HG02759 (cell line): ENCODE results near the gene ZBTB48.
"Not testable (repeated sequence)": the region's sequence is repeated elsewhere in the genome, so short reads cannot be mapped to it uniquely, and the experiment has no call there.

ENCODE experiments used
- ATAC-seq: cut with Tn5 transposase; IDR thresholded peaks from one replicate; pipeline ENCODE4 v1.9.1; 2021; ENCODE audit warnings: mild to moderate bottlenecking, moderate library complexity; ENCODE audit not compliant: unreplicated experiment

Gene ZBTB48

DNA sequence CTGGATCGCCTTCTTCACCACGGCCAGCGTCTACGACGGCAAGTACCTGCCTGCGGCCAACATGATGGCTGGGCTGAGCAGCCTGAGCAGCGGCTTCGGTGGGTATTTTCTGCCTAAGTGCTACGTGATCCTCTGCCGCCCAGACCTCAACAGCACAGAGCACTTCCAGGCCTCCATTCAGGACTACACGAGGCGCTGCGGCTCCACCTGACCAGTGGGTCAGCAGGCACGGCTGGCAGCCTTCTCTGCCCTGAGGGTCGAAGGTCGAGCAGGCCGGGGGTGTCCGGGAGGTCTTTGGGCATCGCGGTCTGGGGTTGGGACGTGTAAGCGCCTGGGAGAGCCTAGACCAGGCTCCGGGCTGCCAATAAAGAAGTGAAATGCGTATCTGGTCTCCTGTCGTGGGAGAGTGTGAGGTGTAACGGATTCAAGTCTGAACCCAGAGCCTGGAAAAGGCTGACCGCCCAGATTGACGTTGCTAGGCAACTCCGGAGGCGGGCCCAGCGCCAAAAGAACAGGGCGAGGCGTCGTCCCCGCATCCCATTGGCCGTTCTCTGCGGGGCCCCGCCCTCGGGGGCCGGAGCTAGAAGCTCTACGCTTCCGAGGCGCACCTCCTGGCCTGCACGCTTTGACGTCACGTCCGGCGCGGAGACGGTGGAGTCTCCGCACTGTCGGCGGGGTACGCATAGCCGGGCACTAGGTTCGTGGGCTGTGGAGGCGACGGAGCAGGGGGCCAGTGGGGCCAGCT lies at the start of gene ZBTB48:
Gene ZBTB48, plus strand, starts transcription at position 621 of the 745 bp plus-strand sequence. CDS start 616 bp downstream, outside the sequence.
- peak; percentile 96 for ATAC-seq

DNA sequence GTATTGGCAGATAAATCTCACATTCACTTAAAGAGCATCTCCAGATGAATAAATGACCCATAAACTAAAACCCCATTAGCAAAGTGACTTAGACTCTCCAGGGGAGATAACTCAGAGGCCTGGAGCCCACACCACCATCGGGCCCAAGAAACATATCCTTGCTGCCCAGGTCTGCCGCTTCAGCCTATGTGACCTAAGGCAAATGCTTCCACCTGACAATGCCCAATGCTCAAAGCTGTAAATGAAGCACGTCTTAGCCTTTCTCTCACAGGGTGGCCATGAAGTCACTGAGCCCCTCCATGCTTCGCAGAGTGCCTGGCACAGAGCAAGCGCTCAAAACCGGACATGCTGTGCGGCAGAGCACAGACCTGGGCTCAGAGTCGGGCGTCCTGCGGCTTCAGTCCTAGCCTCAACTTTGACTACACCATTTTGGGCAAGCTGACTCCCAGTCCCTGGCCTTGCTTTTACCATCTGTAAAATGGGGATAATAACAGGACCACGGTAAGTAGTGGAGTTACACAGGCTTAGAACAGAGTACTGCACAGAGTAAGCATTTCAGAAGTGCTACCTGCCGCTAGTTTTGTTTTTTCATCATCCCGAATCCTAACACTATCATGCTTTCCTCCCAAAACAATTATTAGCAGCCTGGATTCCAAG lies 49.2 kb upstream of the ZBTB48 start:
- ATAC-seq: no peak

DNA sequence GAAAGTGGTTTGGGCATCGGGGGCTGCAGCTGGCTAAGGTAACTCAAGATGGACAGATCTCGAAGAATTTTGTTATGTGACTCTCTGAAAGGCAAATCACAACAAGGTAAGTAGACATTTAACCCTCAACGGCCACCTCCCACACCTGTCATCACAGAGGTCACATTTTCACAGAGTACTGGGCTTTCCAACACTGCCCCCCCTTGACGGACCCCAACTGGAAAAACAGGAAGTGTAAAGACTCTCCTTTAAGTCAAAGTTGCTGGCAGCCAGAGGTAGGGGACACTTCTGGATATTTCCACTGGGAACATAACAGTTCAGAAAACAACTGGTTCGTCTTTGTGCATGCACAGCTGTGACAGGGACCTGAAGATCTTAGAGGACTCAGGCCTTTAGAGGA lies 47.8 kb upstream of the ZBTB48 start:
- ATAC-seq: no peak

DNA sequence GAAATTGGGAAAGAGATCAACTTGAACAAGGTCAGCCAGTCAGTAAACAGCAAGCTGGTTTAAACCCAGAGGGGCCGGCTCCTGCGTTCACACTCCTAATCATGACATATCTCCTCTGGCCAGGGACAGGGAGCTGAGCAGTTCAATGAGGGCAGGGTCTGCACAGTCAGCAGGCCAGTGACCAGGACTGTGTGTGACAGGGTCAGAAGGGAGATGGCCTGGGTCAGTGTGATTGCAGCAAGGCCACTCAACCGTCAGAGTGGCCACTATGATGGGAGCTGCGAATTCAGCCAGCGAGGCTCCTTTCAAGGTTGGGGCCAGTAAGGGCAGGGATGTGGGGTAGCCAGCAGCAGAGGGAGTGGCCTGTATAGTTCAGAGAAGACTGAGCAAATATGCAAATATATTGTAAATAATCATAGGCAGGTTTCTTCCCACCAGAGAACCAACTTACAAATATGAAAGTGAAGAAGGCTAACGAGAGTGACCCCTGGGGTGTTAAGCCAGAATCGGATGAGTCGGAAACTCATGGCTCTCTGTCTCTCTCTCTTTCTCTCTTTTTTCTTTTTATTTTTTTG lies 45.5 kb upstream of the ZBTB48 start:
- no peak for ATAC-seq

DNA sequence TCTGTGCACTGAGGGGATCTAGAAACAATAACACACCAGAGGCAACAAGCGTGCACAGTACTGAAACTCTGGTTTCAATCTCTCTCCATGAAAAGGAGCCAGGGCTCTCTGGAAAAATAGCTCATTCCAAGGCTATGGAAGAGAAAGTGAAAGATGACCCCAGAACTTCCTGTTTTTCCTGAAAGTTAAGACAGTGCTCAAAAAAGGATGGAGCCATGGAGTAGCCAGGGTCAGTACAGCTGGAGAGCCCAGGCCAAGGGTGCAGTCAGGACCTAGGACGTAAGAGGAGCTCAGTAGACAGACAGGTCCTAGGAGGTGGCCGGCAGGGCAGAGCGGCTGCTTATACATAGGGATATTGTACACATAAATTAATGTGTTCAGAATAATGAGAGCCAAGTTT lies 44.6 kb upstream of the ZBTB48 start:
- ATAC-seq: no peak

DNA sequence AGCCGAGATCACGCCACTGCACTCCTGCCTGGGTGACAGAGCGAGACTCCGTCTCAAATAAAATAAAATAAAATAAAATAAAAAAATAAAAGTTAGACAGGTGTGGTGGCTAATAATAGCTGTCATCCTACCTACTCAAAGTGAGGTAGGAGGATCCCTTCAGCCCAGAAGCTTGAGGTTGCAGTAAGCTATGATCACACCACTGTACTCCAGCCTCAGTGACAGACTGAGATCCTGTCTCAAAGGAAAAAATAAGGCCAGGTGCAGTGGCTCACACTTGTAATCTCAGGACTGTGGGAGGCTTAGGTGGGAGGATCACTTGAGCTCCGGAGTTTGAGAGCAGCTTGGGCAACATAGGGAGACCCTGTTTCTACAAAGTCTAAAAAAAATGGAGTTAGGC lies 43.5 kb upstream of the ZBTB48 start:
- no peak for ATAC-seq

DNA sequence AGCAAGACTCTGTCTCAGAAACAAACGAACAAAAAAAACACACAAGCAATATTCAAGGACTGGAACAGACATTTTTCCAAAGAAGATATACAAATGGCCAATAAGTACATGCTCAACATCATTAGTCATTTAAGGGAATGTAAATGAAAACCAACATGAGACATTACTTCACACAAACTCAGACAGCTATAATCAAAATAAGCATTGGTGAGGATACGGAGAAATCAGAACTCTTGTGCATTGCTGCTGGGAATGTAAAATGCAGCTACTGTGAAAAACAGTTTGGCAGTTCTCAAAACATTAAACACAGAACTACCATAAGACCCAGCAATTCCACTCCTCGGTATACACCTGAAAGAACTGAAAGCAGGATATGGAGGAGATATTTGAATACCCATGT lies 40.8 kb upstream of the ZBTB48 start:
- ATAC-seq: no peak

DNA sequence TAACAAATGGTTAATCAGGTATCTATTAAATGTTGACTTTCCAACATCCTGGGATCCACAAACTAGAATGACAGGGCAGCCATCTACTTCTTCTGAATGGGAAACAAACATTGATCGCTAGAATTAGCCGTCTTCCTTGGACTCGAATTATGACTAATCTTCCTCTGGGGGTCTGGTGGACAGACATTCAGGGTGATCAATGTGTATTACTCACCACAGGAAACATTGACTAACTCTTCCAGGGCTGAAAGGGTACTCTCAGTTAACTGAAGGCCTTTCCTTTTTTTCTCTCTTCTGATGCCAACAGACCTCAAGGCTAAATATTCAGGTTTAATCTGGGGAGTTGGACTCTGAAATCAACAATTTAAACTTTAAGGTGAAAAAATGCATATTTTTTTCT lies 35.0 kb upstream of the ZBTB48 start:
- no peak for ATAC-seq

DNA sequence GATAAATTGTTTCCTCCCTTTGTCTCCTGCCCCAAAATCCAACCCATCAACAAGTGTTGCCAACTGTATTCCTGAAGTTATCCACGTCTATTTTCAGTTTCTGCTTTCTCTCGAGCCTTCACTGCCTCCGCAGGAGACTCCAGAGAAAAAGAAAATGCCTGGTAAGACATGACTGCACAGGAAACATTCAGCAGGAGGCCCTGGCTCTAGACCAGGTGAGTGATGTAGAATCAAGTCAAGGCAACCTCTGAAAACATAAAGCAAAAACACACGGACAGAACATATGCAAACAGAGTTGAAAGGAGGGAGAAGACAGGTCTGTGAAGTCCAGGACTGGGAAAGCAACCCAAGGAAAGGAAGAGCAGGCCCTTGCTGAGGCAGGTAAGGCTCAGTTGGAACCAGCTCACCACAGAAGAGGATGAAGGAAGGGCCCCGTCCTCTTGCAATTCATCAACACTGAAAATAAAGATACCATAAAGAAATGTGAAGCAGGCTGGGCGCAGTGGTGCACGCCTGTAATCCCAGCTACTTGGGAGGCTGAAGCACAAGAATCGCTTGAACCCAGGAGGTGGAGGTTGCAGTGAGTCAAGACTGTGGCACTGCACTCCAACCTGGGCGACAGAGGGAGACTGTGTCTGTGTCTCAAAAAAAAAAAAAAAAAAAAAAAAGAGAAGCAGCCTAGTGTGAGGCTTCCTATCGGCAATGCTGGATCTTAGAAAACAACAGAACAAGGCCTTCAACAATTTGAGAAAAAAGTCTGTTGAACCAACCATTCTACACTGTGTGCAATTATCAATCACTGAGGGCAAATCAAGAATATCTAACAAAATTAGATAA lies 34.3 kb upstream of the ZBTB48 start:
- no peak for ATAC-seq

DNA sequence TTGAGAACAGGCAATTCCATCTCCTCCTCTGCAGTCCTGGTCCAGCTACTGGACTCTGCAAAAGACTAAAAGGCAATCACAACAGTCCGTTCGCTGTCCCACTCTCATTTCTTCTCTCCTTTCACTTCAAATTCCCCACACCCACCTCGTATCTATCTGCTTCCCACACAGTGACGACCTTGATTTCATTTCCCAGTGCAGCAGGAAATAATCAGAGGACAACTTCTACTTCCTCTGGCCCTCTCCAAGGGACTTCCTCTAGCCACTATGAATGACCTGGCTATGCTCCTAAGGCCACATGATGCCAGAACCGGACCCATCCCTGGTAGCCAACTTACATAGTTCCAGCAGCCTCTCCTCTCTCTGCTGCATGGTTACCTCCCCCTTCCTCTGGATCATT lies 33.5 kb upstream of the ZBTB48 start:
- no peak for ATAC-seq

DNA sequence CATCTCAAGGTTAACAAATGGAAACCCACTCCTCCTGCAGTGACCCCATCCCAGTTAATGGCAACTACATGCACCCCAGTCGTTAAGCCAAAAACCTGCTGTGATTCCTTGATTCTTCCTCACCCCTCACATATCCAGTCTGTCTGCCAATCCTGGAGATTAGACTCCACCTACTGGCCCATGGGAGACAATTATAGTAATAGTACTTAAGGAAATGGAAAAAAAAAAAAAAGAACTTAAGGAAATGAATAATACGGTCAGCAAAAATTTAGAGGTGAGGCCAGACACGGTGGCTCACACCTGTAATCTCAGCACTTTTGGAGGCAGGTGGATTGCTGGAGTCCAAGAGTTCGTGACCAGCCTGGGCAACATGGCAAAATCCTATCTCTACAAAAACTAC lies 32.5 kb upstream of the ZBTB48 start:
- ATAC-seq: no peak

DNA sequence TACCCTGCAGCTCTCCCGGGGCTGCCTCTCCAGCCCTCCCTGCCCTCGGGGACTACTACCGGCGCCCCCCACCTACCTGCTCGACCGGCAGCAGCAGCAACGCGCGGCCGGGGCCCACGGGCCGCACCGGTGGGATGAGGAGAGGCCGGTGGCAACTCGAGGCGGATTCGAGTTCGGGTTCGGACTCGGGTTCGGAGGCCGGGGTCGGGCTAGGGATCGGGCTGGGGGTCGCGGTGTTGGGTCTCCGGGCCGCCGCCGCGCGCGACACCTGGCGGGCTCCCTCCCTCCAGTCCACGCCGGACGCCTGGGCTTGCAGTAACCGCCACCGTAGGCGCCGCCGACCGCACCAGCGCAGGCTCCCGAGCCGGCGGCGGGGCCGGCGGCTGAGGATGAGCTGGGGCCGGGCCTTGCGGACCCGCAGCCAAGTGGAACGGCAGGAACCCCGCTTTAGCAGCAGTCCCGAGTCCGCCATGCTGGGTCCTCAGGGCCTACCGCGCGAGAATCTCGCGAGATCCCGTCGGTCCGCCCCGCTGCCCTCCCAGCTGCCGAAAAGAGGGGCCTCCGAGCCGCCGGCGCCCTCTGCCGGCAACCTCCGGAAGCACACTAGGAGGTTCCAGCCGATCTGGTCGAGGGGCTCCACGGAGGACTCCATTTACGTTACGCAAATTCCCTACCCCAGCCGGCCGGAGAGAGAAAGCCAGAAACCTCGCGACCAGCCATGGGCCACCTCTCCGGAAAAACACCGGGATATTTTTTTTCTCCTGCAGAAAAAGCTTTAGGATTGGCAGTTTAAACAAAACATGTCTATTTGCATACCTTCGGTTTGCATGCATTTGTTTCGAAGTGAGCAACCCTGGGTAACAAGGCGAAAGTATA lies 25.5 kb upstream of the ZBTB48 start, which contains the start of gene NOL9:
Gene NOL9, minus strand, starts transcription at position 483 of the 876 bp plus-strand sequence. Its CDS starts 11 bp downstream, at position 472.
- ATAC-seq: peak; percentile 94

DNA sequence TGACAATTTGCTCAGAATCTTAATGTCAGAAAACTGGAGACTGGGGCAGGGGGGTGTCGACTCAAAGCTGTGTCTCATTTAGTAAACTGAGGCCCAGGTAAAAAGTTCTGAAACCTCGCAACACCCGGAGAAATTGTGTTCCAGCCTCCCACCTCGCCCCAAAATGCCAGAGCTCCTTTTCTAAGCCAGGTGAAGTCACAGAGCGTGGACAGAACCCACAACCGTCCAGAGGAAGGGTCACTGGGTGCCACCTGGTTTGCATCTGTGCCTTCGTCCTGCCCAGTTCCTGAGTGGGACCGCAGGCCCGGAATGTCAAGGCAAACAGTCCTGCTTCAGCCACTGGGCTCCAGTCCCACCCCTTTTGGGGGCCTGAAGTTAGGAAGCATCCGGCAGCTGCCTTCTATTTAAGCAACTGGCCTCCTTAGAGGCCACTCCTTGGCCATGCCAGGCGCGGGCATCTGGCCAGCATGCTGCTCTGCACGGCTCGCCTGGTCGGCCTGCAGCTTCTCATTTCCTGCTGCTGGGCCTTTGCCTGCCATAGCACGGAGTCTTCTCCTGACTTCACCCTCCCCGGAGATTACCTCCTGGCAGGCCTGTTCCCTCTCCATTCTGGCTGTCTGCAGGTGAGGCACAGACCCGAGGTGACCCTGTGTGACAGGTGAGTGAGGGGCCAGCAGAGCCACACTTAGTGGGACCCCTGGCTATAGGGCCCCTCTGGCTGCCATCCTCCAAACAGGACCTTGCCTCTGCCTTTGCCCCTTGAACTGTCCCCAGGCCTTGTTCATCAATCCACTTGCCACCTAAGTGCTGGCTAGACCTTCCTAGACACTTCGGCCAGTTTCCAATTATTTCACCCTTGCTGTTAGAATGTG lies 24.7 kb upstream of the ZBTB48 start, which contains the start of gene TAS1R1:
Gene TAS1R1, plus strand, starts transcription at position 401 of the 872 bp plus-strand sequence. Its CDS starts 67 bp downstream, at position 468.
- ATAC-seq: no peak

DNA sequence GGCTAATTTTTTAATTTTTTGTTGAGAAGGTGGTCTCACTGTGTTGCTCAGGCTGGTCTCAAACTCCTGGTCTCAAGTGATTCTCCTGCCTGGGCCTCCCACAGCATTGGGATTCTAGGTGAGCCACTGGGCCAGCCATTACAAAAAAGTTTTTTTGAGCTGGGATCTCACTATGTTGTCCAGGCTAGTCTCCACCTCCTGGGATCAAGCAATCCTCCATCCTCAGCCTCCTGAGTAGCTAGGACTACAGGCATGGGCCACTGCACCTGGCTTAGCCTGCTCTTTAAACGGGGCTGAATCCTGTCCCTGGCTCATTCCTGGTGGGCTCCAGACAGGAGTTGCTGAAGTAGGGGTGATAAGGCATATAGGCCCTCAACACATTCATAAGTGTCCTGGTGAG lies 22.2 kb upstream of the ZBTB48 start:
- ATAC-seq: no peak

DNA sequence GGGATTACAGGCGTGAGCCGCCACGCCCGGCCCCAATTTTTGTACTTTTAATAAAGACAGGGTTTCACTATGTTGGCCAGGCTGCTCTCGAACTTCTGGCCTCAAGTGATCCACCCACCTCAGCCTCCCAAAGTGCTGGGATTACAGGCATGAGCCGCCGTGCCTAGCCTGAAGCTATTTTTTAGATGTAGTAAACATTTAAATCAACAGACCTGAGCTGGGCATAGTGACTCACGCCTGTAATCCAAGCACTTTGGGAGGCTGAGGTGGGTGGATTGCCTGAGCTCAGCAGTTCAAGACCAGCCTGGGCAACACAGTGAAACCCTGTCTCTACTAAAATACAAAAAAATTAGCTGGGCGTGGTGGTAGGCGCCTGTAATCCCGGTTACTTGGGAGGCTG lies 20.6 kb upstream of the ZBTB48 start:
- ATAC-seq: not testable (repeated sequence)

DNA sequence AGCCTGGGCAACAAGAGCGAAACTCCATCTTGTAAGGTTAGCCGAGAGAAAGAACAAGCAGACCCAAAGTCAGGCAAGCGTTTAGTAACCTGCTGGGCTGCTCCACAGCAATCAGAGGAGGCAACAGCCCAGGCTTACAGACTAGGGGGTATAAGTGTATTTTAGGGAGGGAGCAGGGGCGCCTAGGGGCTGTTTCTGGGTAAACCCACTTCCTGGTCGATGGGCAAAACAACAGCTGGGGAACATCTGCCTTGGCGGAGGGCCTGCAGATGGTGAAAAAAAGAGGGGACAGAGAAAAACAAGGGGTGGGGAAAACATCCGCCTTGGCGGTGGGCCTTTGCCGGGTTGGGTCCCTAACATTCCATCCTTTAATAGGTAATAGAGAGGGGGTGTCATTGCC lies 19.5 kb upstream of the ZBTB48 start:
- ATAC-seq: no peak

DNA sequence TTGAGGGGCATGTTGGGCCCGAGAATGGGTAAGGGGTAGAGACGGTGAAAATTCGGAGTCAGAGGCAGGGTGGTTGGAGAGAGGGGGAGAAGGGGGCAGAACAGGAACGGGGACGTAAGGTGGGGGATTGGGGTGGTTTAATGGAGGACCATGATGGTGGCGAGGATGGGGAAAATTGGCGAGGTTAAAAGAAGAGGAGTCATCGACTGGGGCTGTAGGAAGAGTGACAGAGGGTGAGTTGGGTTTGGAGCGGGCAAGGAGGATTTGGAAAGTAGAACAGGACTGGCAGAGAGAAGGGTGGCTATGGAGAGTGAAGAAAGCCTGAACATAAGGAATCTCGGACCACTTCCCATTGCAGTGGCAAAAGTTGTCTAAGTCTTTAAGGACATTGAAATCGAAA lies 10.8 kb upstream of the ZBTB48 start:
- ATAC-seq: no peak

DNA sequence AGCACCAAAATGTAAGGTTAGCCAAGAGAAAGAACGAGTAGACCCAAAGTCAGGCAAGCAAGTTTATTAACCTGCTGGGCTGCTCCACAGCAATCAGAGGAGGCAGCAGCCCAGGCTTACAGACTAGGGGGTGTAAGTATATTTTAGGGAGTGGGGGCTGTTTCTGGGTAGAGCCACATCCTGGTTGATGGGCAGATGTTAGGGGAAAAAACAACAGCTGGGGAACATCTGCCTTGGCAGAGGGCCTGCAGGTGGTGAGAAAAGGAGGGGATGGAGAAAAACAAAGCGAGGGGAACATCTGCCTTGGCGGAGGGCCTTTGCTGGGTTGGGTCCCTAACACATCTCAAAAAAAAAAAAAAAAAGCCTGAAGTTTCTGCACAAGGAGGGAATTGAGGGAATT lies 9.7 kb upstream of the ZBTB48 start:
- no peak for ATAC-seq

DNA sequence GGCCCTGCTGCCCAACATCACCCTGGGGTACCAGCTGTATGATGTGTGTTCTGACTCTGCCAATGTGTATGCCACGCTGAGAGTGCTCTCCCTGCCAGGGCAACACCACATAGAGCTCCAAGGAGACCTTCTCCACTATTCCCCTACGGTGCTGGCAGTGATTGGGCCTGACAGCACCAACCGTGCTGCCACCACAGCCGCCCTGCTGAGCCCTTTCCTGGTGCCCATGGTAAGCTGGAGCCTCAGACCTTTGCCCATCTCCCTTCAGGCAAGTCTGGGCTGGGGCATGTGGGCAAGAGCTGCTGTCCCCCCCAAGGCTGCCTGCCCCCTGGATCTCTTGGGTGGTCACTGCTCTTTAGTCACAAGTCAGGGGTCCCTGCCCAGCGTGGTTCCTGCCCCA lies 8.8 kb upstream of the ZBTB48 start:
- no peak for ATAC-seq
